Endothelial cell of umbilical vein (primary cell): ENCODE data around the gene ACTG2. TPM values are rescaled to one million over a fixed set of nuclear protein-coding genes. Genes with fewer than 3 reads are reported as not detected.

ENCODE experiments used
- BruUV-seq: library from RNA; stranded (reverse); fragments of 400-500 nt; replicated peaks from 2 replicates; lab custom pipeline; 2021; lab: Mats Ljungman, UMichigan
- CTCF ChIA-PET: fragments of 300-600, 350-600 bp; sonication (Branson Sonifier 250); formaldehyde crosslinking; loops from one replicate; lab custom pipeline; 2021; ENCODE audit warnings: antibody characterized with exemption, inconsistent platforms; lab: Charles Lee
- POLR2A ChIA-PET: fragments of 300-600, 350-600 bp; sonication (Branson Sonifier 250); formaldehyde crosslinking; loops from one replicate; lab custom pipeline; 2021; ENCODE audit warnings: antibody characterized with exemption, inconsistent platforms; lab: Charles Lee
- DNase-seq: peaks from one replicate; pipeline ENCODE4 v3.0.0-alpha.2; 2011; ENCODE audit warnings: low read depth, low spot score
- FAIRE-seq: peaks from 2 replicates; lab custom pipeline; 2011; peaks lifted over from hg19 to GRCh38; lab: Jason Lieb, UNC
- H2AFZ ChIP-seq: 2 replicates; pipeline ENCODE4 v1.6.0; 2012; ENCODE audit warnings: low read depth, low read length, control low read depth, inconsistent platforms
- H3K27ac ChIP-seq: 2 replicates; pipeline ENCODE4 v1.5.1; 2011; ENCODE audit warnings: low read depth, mild to moderate bottlenecking, control low read depth, low read length, moderate library complexity; ENCODE audit not compliant: insufficient read depth
- H3K27me3 ChIP-seq, 2 experiments: 2 replicates each; pipeline versions ENCODE4 v1.6.0 to v1.6.1; 2011; ENCODE audit warnings: low read length in 2 of 2, mixed read lengths in 1 of 2; ENCODE audit not compliant: control insufficient read depth in 2 of 2, insufficient read depth in 2 of 2
- H3K36me3 ChIP-seq, 2 experiments: 2 replicates in 1 of 2; 3 replicates in 1 of 2; pipeline ENCODE4 v1.5.1; 2011; ENCODE audit warnings: low read length in 2 of 2, mild to moderate bottlenecking in 1 of 2, moderate library complexity in 1 of 2; ENCODE audit not compliant: control insufficient read depth in 2 of 2, insufficient read depth in 2 of 2; ENCODE audit errors: extremely low read depth in 1 of 2
- H3K4me1 ChIP-seq: 3 replicates; pipeline ENCODE4 v1.5.1; 2011; ENCODE audit warnings: mild to moderate bottlenecking, low read length; ENCODE audit not compliant: control insufficient read depth, insufficient read depth; ENCODE audit errors: extremely low read depth
- H3K4me2 ChIP-seq: 2 replicates; pipeline ENCODE4 v1.6.1; 2011; ENCODE audit warnings: low read length, control low read depth, mixed read lengths; ENCODE audit not compliant: insufficient read depth
- H3K4me3 ChIP-seq, 3 experiments: fragments of 200-600 bp in 1 of 3; sonication (generic), shearing (Covaris generic) in 1 of 3; replicated peaks in 1 of 3; 2 replicates each; pipeline ENCODE4 v1.5.1; 2011 to 2016; ENCODE audit warnings: control low read depth in 3 of 3, low read length in 3 of 3, mild to moderate bottlenecking in 2 of 3, inconsistent platforms in 1 of 3, low read depth in 1 of 3, moderate library complexity in 1 of 3; ENCODE audit not compliant: insufficient read depth in 1 of 3
- H3K79me2 ChIP-seq: 2 replicates; pipeline ENCODE4 v1.6.0; 2012; ENCODE audit warnings: low read length, inconsistent platforms; ENCODE audit not compliant: control insufficient read depth, insufficient read depth
- H3K9ac ChIP-seq: replicated peaks from 2 replicates; pipeline ENCODE3; 2011; ENCODE audit warnings: low read length, control low read depth; ENCODE audit not compliant: insufficient read depth; ENCODE audit errors: extremely low read depth
- H3K9me1 ChIP-seq: replicated peaks from 3 replicates; pipeline ENCODE4 v1.6.0; 2011; ENCODE audit warnings: mild to moderate bottlenecking, low read length; ENCODE audit not compliant: control insufficient read depth, insufficient read depth; ENCODE audit errors: extremely low read depth
- H3K9me3 ChIP-seq: replicated peaks from 2 replicates; pipeline ENCODE4 v1.5.1; 2012; ENCODE audit warnings: low read length, inconsistent platforms; ENCODE audit not compliant: control insufficient read depth, insufficient read depth
- H4K20me1 ChIP-seq: replicated peaks from 2 replicates; pipeline ENCODE3; 2011; ENCODE audit warnings: mild to moderate bottlenecking, low read length; ENCODE audit not compliant: control insufficient read depth, insufficient read depth; ENCODE audit errors: extremely low read depth
- CTCF ChIP-seq, 2 donors: IDR thresholded peaks; 1 replicate in 1 of 2; 2 replicates in 1 of 2; pipeline ENCODE4 v1.5.1; 2011; ENCODE audit warnings: low read length in 2 of 2, mild to moderate bottlenecking in 2 of 2, moderate library complexity in 2 of 2, control low read depth in 1 of 2, inconsistent platforms in 1 of 2, low read depth in 1 of 2; ENCODE audit not compliant: insufficient read depth in 1 of 2; ENCODE audit errors: extremely low read depth in 1 of 2
- EZH2 ChIP-seq: IDR thresholded peaks from 2 replicates; pipeline ENCODE4 v1.6.1; 2012; ENCODE audit warnings: borderline replicate concordance, low read depth, mild to moderate bottlenecking, moderate library complexity, low read length, inconsistent platforms; ENCODE audit not compliant: severe bottlenecking
- FOS ChIP-seq: IDR thresholded peaks from 2 replicates; pipeline ENCODE4 v1.6.1; 2011; ENCODE audit warnings: mild to moderate bottlenecking, low read length, moderate library complexity, borderline replicate concordance; ENCODE audit not compliant: insufficient read depth
- POLR2AphosphoS5 ChIP-seq: IDR thresholded peaks from 2 replicates; pipeline ENCODE4 v1.6.1; 2012; ENCODE audit warnings: low read depth, mild to moderate bottlenecking, control low read depth, low read length, moderate library complexity; ENCODE audit not compliant: insufficient read depth
- dilution Hi-C: fragments of 300-500 bp; cut with MboI; formaldehyde crosslinking; loops from one replicate; pipeline ENCODE4 v1.15.0; 2019; ENCODE audit warnings: low sequenced_read_pairs; ENCODE audit not compliant: extremely low pct_ligation_motif_present
- intact Hi-C: fragments of 100-400 bp; cut with micrococcal nuclease; formaldehyde crosslinking; loops from one replicate; pipeline ENCODE4 v1.10.0; 2022
- polyA plus RNA-seq, 4 experiments: library from polyadenylated mRNA; depleted of rRNA in 3 of 4; stranded (reverse) in 3 of 4; unstranded in 1 of 4; fragments of >200 nt; gene quantifications; 2 replicates each; pipeline versions ENCODE4 v1.2.1 to v1.2.3, GENCODE V29; 2011 to 2012; ENCODE audit warnings: missing spikeins in 1 of 4
- total RNA-seq: library from RNA; stranded (reverse); gene quantifications from 2 replicates; pipeline ENCODE4 v1.2.3, GENCODE V29; 2021

Gene ACTG2
- total and polyA plus RNA-seq, 2 donors (not counting 3 experiments of a cell fraction or from before 2014, with no cell fraction given) = not detected

GRCh38 chr2:73935641-73936040, 42.8 kb downstream of the ACTG2 start:
- Histone ChIP-seq H3K4me1 (peaks cover 5% of the 10 kb centered on the region), H3K27me3 (no peaks in the 10 kb centered on the region), H3K79me2 (peaks cover 57% of the 10 kb centered on the region), H2AFZ (no peak overlapping the region), H3K4me3 (no peak overlapping the region), H3K27ac (no peak overlapping the region), H3K9me1 (no peaks in the 10 kb centered on the region), H3K9me3 (no peaks in the 10 kb centered on the region), H3K36me3 (peaks cover 3% of the 10 kb centered on the region in 2 experiments), H3K9ac (no peak overlapping the region), H4K20me1 (peaks cover 3% of the 10 kb centered on the region), H3K4me2 (no peak overlapping the region)
- POLR2A ChIA-PET = interaction anchor here (0.5 kb wide), 1 partner anchor 77 kb away, joined by 3 read pairs; no protein-coding TSS in a partner anchor
- DNase-seq (peak; percentile 20), FAIRE-seq (peak; percentile 44)
- intact Hi-C loops = loop anchor here (5.0 kb wide), 1 partner anchor 1182 kb away; no protein-coding TSS in a partner anchor
- peak; percentile 18 for TF ChIP-seq FOS
- TF ChIP-seq POLR2AphosphoS5 = peak; percentile 31
- no peak for TF ChIP-seq CTCF (IDR thresholded peaks at IDR 0.05; ENCODE audit: extremely low read depth in 1 of 2, insufficient read depth in 1 of 2, low read depth in 1 of 2, low read length in 2 of 2)
- TF ChIP-seq EZH2 = no peak
- dilution Hi-C loops = no loop called here
- no TSS peak for BruUV-seq
- CTCF ChIA-PET = interaction anchor here (1.5 kb wide), 1 partner anchor 212 kb away, joined by 3 read pairs; the partner anchor contains the start of gene BOLA3
